K562 (cell line): ENCODE data around the gene ZMPSTE24. TPM values are rescaled to one million over a fixed set of nuclear protein-coding genes. Genes with fewer than 3 reads are reported as not detected.

Source experiments
- ATAC-seq: fragments of 200-7000 bp; cut with Tn5 transposase; 3 replicates; pipeline ENCODE4 v1.9.1; 2020; ENCODE audit warnings: moderate library complexity
- BruUV-seq: library from RNA; stranded (reverse); fragments of 400-500 nt; replicated peaks from 2 replicates; lab custom pipeline; 2021; lab: Mats Ljungman, UMichigan
- CTCF ChIA-PET: fragments of 300-600 bp; formaldehyde crosslinking; extraction: SDS; loops from one replicate; lab custom pipeline; 2021; ENCODE audit warnings: low intra/inter-chr PET ratio; lab: Yijun Ruan, JAX
- POLR2A ChIA-PET: fragments of 300-600, 350-650 bp; sonication (Branson Sonifier 250); formaldehyde crosslinking; extraction: SDS; loops from one replicate; lab custom pipeline; 2021; ENCODE audit warnings: antibody characterized with exemption, inconsistent platforms; lab: Yijun Ruan, JAX
- DNase-seq, 4 experiments: peaks; one replicate each; pipeline versions ENCODE4 v3.0.0 to v3.0.0-alpha.2; 2011 to 2018; ENCODE audit warnings: low spot score in 3 of 4, mixed read lengths in 3 of 4; ENCODE audit errors: extremely low read depth in 1 of 4
- FAIRE-seq: peaks from 2 replicates; lab custom pipeline; 2011; peaks lifted over from hg19 to GRCh38; lab: Jason Lieb, UNC
- H2AFZ ChIP-seq: 2 replicates; pipeline ENCODE4 v1.6.0; 2011; ENCODE audit warnings: low read depth, low read length, control low read depth, inconsistent platforms
- H3K27ac ChIP-seq: fragments of 200-600 bp; 3 replicates; pipeline ENCODE4 v1.8.0; 2011; ENCODE audit warnings: low read depth, mild to moderate bottlenecking, control low read depth, inconsistent platforms, low read length, moderate library complexity, mixed read lengths; ENCODE audit errors: extremely low read depth
- H3K27me3 ChIP-seq, 2 experiments: fragments of 300-600 bp in 1 of 2; 2 replicates in 1 of 2; 3 replicates in 1 of 2; pipeline versions ENCODE4 v1.6.0 to v1.8.0; 2011; ENCODE audit warnings: inconsistent platforms in 2 of 2, low read length in 2 of 2, mild to moderate bottlenecking in 1 of 2, mixed read lengths in 1 of 2, moderate library complexity in 1 of 2; ENCODE audit not compliant: control insufficient read depth in 2 of 2, insufficient read depth in 2 of 2
- H3K36me3 ChIP-seq: fragments of 300-600 bp; 3 replicates; pipeline ENCODE4 v1.8.0; 2011; ENCODE audit warnings: mild to moderate bottlenecking, low read length, inconsistent platforms; ENCODE audit not compliant: control insufficient read depth, insufficient read depth
- H3K4me1 ChIP-seq, 2 experiments: fragments of 200-600 bp in 1 of 2; replicated peaks in 1 of 2; 2 replicates in 1 of 2; 3 replicates in 1 of 2; pipeline versions ENCODE4 v1.5.1 to v1.8.0; 2011; ENCODE audit warnings: inconsistent platforms in 2 of 2, low read length in 2 of 2, mild to moderate bottlenecking in 1 of 2, mixed read lengths in 1 of 2, moderate library complexity in 1 of 2; ENCODE audit not compliant: control insufficient read depth in 2 of 2, insufficient read depth in 2 of 2
- H3K4me2 ChIP-seq: 2 replicates; pipeline ENCODE4 v1.6.1; 2011; ENCODE audit warnings: low read length, control low read depth, inconsistent platforms, mixed read lengths; ENCODE audit not compliant: insufficient read depth
- H3K4me3 ChIP-seq: fragments of 200-600 bp; sonication (generic), shearing (Covaris generic); 2 replicates; pipeline ENCODE4 v1.5.1; 2016; ENCODE audit warnings: control low read depth, inconsistent platforms
- H3K79me2 ChIP-seq: fragments of 200-600 bp; 3 replicates; pipeline ENCODE4 v1.8.0; 2011; ENCODE audit warnings: low read length, inconsistent platforms; ENCODE audit not compliant: control insufficient read depth, insufficient read depth
- H3K9ac ChIP-seq, 2 experiments: 2 replicates each; pipeline versions ENCODE4 v1.6.0 to v1.6.1; 2011; ENCODE audit warnings: low read depth in 2 of 2, low read length in 2 of 2, control low read depth in 1 of 2, inconsistent platforms in 1 of 2, mild to moderate bottlenecking in 1 of 2, mixed read lengths in 1 of 2; ENCODE audit not compliant: insufficient read depth in 1 of 2
- H3K9me1 ChIP-seq: one replicate; pipeline ENCODE4 v1.6.0; 2011; ENCODE audit warnings: inconsistent platforms, mild to moderate bottlenecking, low read length, moderate library complexity; ENCODE audit not compliant: control insufficient read depth, insufficient read depth
- H3K9me3 ChIP-seq: replicated peaks from 2 replicates; pipeline ENCODE4 v1.5.1; 2011; ENCODE audit warnings: low read depth, low read length, inconsistent platforms; ENCODE audit not compliant: control insufficient read depth, insufficient read depth
- H4K20me1 ChIP-seq: replicated peaks from 2 replicates; pipeline ENCODE4 v1.6.1; 2011; ENCODE audit warnings: low read length, inconsistent platforms, mixed read lengths; ENCODE audit not compliant: control insufficient read depth, insufficient read depth
- GATAD2B ChIP-seq: fragments of 450-650 bp; IDR thresholded peaks from 2 replicates; pipeline ENCODE4 v1.6.1; 2017; ENCODE audit warnings: mild to moderate bottlenecking, borderline replicate concordance
- KDM1A ChIP-seq, 2 experiments: fragments of 450-650 bp; IDR thresholded peaks; 2 replicates each; pipeline ENCODE4 v1.6.1; 2016; ENCODE audit warnings: mild to moderate bottlenecking in 2 of 2
- TCF3 ChIP-seq: sonication (generic); formaldehyde crosslinking; IDR thresholded peaks from 2 replicates; pipeline ENCODE4 v1.4.0; 2020; ENCODE audit warnings: mild to moderate bottlenecking, missing genetic modification reagents
- ZNF699 ChIP-seq: fragments of 250-450 bp; sonication (Bioruptor Pico); IDR thresholded peaks from 2 replicates; pipeline ENCODE4 v1.8.0; 2021; ENCODE audit warnings: mild to moderate bottlenecking, moderate library complexity; ENCODE audit not compliant: insufficient replicate concordance
- WGBS: fragments of 100-300 bp; shearing (Covaris generic); methylation state at CpG from one replicate; pipeline ENCODE4 v1.1.6; 2016; ENCODE audit warnings: low coverage, mixed read lengths; ENCODE audit not compliant: insufficient coverage; ENCODE audit errors: missing lambda C conversion rate; 5-methylcytosine and 5-hydroxymethylcytosine counted together
- in situ Hi-C: fragments of 300-500 bp; cut with MboI; formaldehyde crosslinking; loops from 4 replicates; pipeline ENCODE4 v1.15.0; 2018; ENCODE audit warnings: inconsistent platforms, mixed read lengths
- intact Hi-C: fragments of 100-400 bp; cut with micrococcal nuclease; formaldehyde crosslinking; loops from 2 replicates; pipeline ENCODE4 v1.14.2; 2022
- polyA plus RNA-seq, 8 experiments: library from polyadenylated mRNA; depleted of rRNA in 4 of 8; stranded (reverse) in 5 of 8; unstranded in 3 of 8; fragments of >200 nt; fragmentation: Nextera tagmentation in 2 of 8; fragmentation: Illumina TruSeq in 1 of 8; extraction: Ambion mirVana in 2 of 8; extraction: Trizol in 1 of 8; gene quantifications; 2 replicates each; pipeline versions ENCODE4 v1.2.1 to v1.2.3, GENCODE V29; 2011 to 2014; ENCODE audit warnings: inconsistent platforms in 1 of 8, missing spikeins in 1 of 8
- total RNA-seq, 7 experiments: library from RNA; depleted of rRNA in 6 of 7; stranded (reverse); fragments of >200 nt in 6 of 7; fragmentation: Illumina TruSeq in 2 of 7; extraction: Trizol in 2 of 7; gene quantifications; 2 replicates each; pipeline versions ENCODE4 v1.2.1 to v1.2.3, GENCODE V29; 2011 to 2021; ENCODE audit warnings: low replicate concordance in 1 of 7
- TF ChIP-seq, protein P1 (sequence below): sonication (generic); formaldehyde crosslinking; IDR thresholded peaks from 2 replicates; pipeline ENCODE4 v1.8.0; 2022; ENCODE audit warnings: missing genetic modification reagents, mild to moderate bottlenecking, borderline replicate concordance
- TF ChIP-seq, protein P2 (sequence below), 2 experiments: fragments of 450-650 bp in 1 of 2; sonication (generic) in 1 of 2; formaldehyde crosslinking in 1 of 2; IDR thresholded peaks; 2 replicates each; pipeline versions ENCODE4 v1.7.1 to v1.9.0; 2016 to 2022; ENCODE audit warnings: inconsistent platforms in 1 of 2, mild to moderate bottlenecking in 1 of 2, missing genetic modification reagents in 1 of 2

ZMPSTE24 gene
- total and polyA plus RNA-seq, 9 of the 15 experiments (the other 6 are each of a cell fraction or from before 2014, with no cell fraction given): 30.7 to 75.9 (median 64.3) TPM

GRCh38 chr1:40301066-40301465 lies 43.0 kb downstream of the ZMPSTE24 start (continued):
- TF ChIP-seq, protein P1, sequence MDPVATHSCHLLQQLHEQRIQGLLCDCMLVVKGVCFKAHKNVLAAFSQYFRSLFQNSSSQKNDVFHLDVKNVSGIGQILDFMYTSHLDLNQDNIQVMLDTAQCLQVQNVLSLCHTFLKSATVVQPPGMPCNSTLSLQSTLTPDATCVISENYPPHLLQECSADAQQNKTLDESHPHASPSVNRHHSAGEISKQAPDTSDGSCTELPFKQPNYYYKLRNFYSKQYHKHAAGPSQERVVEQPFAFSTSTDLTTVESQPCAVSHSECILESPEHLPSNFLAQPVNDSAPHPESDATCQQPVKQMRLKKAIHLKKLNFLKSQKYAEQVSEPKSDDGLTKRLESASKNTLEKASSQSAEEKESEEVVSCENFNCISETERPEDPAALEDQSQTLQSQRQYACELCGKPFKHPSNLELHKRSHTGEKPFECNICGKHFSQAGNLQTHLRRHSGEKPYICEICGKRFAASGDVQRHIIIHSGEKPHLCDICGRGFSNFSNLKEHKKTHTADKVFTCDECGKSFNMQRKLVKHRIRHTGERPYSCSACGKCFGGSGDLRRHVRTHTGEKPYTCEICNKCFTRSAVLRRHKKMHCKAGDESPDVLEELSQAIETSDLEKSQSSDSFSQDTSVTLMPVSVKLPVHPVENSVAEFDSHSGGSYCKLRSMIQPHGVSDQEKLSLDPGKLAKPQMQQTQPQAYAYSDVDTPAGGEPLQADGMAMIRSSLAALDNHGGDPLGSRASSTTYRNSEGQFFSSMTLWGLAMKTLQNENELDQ (CRISPR knock-in tag): no peak
- TF ChIP-seq TCF3 (no peak), GATAD2B (no peak)

DNA sequence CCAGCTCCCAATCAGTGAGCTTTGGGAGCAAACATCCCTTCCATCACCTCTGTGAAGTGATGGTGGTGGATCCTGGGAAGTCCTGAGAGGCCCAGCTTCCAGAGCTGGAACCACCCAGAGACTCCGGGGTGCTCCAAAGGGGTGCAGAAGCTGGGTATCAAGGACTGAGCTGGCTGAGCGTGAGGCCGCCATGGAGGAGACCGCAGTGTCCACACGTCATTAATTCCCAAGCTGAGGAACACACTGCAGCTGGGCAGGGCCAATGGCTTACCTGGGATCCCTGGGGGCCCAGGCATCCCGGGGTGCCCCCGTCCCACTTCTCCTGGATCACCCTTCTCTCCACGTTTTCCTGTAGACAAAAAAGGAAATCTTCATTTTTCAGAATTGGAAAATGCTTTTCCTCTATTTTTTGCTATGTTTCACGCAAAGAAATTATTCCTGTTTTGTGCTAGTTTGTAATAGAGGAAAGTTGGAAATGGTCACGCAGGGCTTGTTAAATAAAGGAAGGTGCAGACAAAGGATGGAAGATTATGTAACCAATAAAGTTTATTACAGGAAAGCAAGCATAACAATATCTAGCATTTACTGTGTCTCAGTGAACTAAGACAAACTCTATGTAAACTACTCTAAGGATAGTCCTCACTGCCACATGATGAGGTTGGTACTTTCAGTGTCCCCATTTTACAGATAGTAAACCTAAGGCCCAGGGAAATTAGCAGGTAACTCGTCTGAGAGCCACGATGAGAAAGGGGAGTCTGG lies 43.7 kb downstream of the ZMPSTE24 start:
- Histone ChIP-seq H3K9me1 (no peaks in the 10 kb centered on the region), H3K9me3 (no peaks in the 10 kb centered on the region), H3K4me3 (no peak overlapping the region), H4K20me1 (no peaks in the 10 kb centered on the region), H3K79me2 (no peaks in the 10 kb centered on the region), H3K36me3 (no peaks in the 10 kb centered on the region)
- peak; percentile 32 for FAIRE-seq
- 32% methylated on average over 12 of the region's 12 CpGs for WGBS
- ChIA-PET CTCF (no interaction called here), POLR2A (interaction anchor here (0.8 kb wide), 1 partner anchor 26 kb away, joined by 3 read pairs; no protein-coding TSS in a partner anchor)
- no TSS peak for BruUV-seq
- intact Hi-C loops: no loop called here
- DNase-seq: no peak
- no peak for ATAC-seq
- TF ChIP-seq, protein P2, sequence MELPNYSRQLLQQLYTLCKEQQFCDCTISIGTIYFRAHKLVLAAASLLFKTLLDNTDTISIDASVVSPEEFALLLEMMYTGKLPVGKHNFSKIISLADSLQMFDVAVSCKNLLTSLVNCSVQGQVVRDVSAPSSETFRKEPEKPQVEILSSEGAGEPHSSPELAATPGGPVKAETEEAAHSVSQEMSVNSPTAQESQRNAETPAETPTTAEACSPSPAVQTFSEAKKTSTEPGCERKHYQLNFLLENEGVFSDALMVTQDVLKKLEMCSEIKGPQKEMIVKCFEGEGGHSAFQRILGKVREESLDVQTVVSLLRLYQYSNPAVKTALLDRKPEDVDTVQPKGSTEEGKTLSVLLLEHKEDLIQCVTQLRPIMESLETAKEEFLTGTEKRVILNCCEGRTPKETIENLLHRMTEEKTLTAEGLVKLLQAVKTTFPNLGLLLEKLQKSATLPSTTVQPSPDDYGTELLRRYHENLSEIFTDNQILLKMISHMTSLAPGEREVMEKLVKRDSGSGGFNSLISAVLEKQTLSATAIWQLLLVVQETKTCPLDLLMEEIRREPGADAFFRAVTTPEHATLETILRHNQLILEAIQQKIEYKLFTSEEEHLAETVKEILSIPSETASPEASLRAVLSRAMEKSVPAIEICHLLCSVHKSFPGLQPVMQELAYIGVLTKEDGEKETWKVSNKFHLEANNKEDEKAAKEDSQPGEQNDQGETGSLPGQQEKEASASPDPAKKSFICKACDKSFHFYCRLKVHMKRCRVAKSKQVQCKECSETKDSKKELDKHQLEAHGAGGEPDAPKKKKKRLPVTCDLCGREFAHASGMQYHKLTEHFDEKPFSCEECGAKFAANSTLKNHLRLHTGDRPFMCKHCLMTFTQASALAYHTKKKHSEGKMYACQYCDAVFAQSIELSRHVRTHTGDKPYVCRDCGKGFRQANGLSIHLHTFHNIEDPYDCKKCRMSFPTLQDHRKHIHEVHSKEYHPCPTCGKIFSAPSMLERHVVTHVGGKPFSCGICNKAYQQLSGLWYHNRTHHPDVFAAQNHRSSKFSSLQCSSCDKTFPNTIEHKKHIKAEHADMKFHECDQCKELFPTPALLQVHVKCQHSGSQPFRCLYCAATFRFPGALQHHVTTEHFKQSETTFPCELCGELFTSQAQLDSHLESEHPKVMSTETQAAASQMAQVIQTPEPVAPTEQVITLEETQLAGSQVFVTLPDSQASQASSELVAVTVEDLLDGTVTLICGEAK (IDR thresholded peaks at IDR 0.05): peak; percentile 48; the same call in 1 of the 2 replicates
- TF ChIP-seq, protein P2 (CRISPR knock-in tag; IDR thresholded peaks at IDR 0.05): no peak
- TF ChIP-seq ZNF699 (CRISPR knock-in tag) (no peak), KDM1A (IDR thresholded peaks at IDR 0.05) (peak in 1 of 2 experiments; percentile 41; a peak in 1 of 4 replicates)
- TF ChIP-seq, all 486 proteins: peak for 2
- in situ Hi-C loops: loop anchor here (10.0 kb wide), 1 partner anchor 147 kb away; no protein-coding TSS in a partner anchor
- Histone ChIP-seq H3K4me1 (peaks cover 0 to 17% of the 10 kb centered on the region in 2 experiments; a peak in 2 of 5 replicates), H3K4me2 (no peak overlapping the region), H3K27me3 (peaks cover 0 to 15% of the 10 kb centered on the region in 2 experiments; a peak in 1 of 5 replicates), H2AFZ (no peak overlapping the region), H3K27ac (no peak overlapping the region), H3K9ac (no peak overlapping the region)
